NCI-H128 (cell line): ENCODE measurements around the gene PRDX2.

Source experiments
- DNase-seq: peaks from one replicate; lab custom pipeline; 2025; ENCODE audit not compliant: unreplicated experiment; lab: John Stamatoyannopoulos, UW

Gene PRDX2

GRCh38 chr19:12782174-12782423 is 19.5 kb downstream of the PRDX2 start:
- no peak for DNase-seq

GRCh38 chr19:12779162-12779993 is 22.2 kb downstream of the PRDX2 start:
- DNase-seq, result no peak

- DNase-seq, result no peak
Observed at GRCh38 chr19:12778905-12779161, 22.8 kb downstream of the PRDX2 start.

- DNase-seq, result peak; percentile 50
Observed at GRCh38 chr19:12778017-12778904, 23.3 kb downstream of the PRDX2 start.

- peak; percentile 51 for DNase-seq
Observed at GRCh38 chr19:12777217-12778016, 24.2 kb downstream of the PRDX2 start.

GRCh38 chr19:12774588-12775555 is 26.7 kb downstream of the PRDX2 start, which contains the start of gene HOOK2:
Gene HOOK2, minus strand, starts transcription at chr19:12775552. Its CDS starts 103 bp downstream, at chr19:12775449.
- peak; percentile 70 for DNase-seq

GRCh38 chr19:12773571-12773970 is 28.0 kb downstream of the PRDX2 start:
- DNase-seq, result no peak

- DNase-seq, result no peak
Observed at GRCh38 chr19:12772323-12772722, 29.3 kb downstream of the PRDX2 start.

- DNase-seq, result no peak
Observed at GRCh38 chr19:12770922-12771321, 30.7 kb downstream of the PRDX2 start.

GRCh38 chr19:12769689-12770088 is 31.9 kb downstream of the PRDX2 start:
- no peak for DNase-seq

- DNase-seq, result no peak
Observed at GRCh38 chr19:12767666-12768065, 33.9 kb downstream of the PRDX2 start.

GRCh38 chr19:12767150-12767549 is 34.5 kb downstream of the PRDX2 start:
- DNase-seq, result no peak

- peak; percentile 68 for DNase-seq
Observed at GRCh38 chr19:12766051-12766521, 35.5 kb downstream of the PRDX2 start.

GRCh38 chr19:12764698-12765097 is 36.9 kb downstream of the PRDX2 start:
- DNase-seq, result no peak

GRCh38 chr19:12763100-12763499 is 38.5 kb downstream of the PRDX2 start:
- no peak for DNase-seq

GRCh38 chr19:12759686-12760085 is 41.9 kb downstream of the PRDX2 start:
- DNase-seq, result no peak

GRCh38 chr19:12757544-12758274 is 43.9 kb downstream of the PRDX2 start:
- no peak for DNase-seq

GRCh38 chr19:12756150-12756883 is 45.3 kb downstream of the PRDX2 start:
- no peak for DNase-seq
